Erythroblast (primary cell): ENCODE measurements around the gene FOXF1.

Source experiments
- DNase-seq, 2 experiments: peaks; one replicate each; lab custom pipeline; 2025; lab: John Stamatoyannopoulos, UW
- GATA1 ChIP-seq: IDR thresholded peaks from 2 replicates; pipeline ENCODE4 v1.6.1; 2011; ENCODE audit warnings: low read depth, mild to moderate bottlenecking, control low read depth, low read length, moderate library complexity
- POLR2A ChIP-seq: IDR thresholded peaks from 2 replicates; pipeline ENCODE4 v1.6.1; 2011; ENCODE audit warnings: mild to moderate bottlenecking, low read length

FOXF1 gene

DNA sequence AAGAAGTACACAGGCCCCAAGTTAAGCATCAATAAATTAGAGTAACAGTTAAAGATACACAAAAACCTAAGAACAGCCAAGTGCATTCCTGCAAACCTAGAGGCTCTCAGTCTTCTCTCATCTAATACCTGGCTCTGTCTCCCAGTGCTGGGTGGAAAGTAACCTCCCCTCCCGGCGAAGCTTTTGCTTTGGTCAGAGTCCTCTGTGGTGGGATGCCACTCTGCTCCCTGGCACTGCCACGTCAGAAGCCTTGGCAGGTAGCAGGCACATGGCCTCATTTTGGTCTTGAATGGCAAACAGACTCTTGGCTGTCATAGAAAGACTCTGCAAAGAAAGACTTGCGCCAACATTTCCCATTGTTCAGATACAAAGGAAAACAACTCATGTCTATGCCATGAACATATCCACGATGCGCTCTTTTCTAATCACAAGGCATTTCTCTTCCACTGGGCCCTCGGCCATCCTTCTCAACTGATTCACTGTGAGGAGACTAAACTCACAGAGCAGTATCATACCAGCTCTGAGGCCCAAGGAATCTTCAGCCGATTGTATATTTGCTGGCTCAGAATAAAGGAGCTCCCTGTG, 23.5 kb downstream of the FOXF1 start:
- TF ChIP-seq POLR2A (no peak), GATA1 (no peak)
- no peak for DNase-seq

DNA sequence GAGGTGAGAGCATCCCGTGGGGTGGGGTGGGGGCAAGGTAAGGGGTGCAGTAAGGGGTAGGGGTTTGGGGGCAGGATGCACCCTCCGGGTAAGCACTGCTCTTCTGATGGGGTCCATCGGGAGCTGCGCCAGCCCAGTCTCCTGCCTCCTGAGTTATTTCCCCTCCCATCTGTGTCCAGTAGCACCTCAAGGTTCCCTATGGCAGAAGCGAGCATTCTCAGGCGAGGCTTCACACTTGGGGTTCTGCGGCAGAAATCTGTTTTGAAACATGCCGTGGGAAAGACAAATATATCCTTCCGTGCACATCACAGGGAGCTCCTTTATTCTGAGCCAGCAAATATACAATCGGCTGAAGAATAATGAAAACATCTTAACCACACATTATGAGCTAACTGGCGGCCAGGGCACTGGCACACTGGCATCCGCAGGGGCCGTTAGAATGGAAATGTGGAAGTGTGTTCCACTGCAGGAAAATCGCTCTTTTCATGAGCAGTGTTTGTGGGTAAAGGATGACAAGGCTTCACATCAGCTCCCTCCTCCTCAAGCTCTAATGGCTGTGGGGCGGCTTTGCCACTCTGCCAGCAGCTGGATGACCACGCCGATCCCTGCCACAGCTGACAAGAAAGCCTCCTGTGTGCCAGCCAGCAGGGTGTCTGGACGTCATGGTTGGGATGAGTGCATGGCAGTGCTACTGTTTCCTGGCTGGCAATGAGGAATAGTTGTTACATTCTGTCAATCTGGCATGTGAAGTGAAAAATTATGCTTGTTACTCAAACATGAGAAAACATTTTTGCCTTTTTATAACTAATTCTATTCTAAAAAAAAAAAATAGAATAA, 24.7 kb downstream of the FOXF1 start:
- TF ChIP-seq GATA1 (no peak), POLR2A (no peak)
- no peak for DNase-seq

DNA sequence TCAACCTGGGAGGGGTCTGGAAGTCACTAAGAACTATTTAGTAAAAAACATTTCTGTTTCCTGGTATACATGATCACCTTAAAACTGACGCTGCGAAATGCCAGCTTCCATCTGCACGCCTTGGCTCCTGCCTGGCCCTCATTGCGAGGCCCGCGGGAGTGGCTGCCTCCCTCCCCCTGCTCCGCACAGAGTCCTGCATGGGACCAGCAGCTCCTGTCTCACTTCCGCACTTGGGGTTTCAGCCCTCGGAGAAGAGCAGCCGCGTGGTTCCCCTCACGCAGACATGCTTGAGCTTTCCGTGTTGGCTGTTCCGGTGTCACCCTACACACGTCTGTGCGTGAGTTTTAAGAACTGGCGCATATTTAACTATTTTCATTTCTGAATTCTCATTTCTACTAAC, 26.3 kb downstream of the FOXF1 start:
- no peak for DNase-seq
- no peak for TF ChIP-seq POLR2A
- no peak for TF ChIP-seq GATA1

GRCh38 chr16:86537486-86537885, 27.2 kb downstream of the FOXF1 start:
- no peak for TF ChIP-seq POLR2A
- TF ChIP-seq GATA1 = no peak
- DNase-seq = no peak

DNA sequence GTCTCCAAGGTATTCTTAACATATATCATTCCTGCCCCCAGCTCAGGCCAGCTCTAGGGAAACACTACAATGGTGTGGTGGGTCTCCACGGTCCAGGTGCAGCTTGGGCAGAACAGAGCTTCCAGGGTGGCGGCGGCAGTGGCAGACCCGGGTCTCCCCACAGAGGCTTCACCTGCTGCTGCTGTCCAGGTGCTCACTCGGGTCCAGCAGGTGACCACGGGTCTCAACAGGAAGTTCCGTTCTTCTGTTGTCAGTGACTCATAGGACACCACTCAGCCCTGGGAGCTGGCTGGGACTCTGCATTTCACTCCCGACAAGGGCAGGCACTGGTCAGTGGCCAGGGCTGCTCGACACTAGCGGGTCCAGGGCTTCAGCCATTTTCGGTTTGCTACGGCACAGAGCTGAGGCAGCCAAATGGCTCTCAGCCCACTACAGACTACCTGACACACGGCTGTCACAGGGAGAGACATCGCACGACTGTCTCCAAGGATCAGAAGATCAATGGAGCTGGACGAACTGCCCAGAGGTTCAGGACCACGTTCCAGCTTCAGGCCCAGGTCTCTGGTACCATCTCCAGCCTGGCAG, 28.0 kb downstream of the FOXF1 start:
- TF ChIP-seq POLR2A (no peak), GATA1 (no peak)
- no peak for DNase-seq

DNA sequence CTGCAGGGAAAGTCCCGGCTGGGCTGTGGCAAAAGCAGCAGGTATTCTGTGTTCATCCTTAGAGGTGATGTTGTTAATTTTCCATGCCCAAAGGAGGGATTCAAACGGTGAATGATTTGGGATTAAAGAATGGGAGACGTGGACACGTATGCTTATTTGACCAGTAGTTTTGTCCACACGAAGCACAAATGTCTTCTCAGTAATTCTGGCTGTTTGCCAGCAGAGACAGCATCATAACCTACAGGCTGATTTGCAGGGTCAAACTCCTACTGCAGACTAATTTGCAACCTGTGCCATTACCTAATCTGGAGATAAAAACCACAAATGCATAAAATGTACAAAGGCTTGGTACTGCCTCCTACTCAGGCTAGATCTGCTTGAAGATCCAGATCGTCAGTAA, 30.6 kb downstream of the FOXF1 start:
- TF ChIP-seq POLR2A (no peak), GATA1 (no peak)
- DNase-seq = no peak

DNA sequence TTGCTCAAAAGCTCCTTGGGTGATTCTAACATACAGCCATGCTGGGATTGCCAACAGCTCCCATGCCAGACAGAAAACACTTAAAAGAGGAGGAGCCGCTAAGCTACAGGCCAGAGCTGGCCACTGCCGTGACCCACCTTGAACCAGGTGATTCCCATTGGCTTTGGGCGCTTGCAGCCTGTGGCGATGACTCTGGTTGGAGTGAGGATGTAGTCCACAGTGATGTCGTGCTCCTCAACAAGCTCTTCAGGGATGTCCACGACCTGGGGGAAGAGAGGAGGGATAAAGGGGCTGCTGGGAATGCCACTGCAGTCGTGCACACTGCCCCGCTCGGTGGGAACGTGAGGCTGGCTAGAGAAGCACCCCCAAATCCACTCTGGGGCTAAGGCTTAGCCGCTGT, 31.2 kb downstream of the FOXF1 start:
- no peak for DNase-seq
- TF ChIP-seq GATA1 (no peak), POLR2A (no peak)

- no peak for TF ChIP-seq POLR2A
Measured at GRCh38 chr16:86542756-86543750, 32.7 kb downstream of the FOXF1 start.

DNA sequence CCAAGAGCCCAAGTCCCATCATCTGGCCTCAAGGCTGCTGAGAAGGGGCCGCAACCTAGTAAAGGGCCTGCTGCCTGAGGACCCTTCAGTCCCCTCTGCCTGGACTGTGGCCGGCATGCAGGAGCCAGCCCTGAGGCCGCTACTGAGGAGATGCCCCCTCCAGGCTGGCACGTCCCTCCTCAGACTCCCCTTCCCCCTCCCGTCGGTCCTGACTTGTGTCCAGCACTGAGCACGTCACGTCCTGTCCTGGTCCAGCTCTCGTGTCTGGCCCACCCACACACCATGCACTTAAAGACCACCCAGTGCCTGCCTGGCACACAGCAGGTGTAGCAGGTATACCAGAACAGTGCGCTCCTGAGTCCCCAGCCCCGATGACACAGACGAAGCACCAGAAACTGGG, 35.2 kb downstream of the FOXF1 start:
- no peak for DNase-seq
- no peak for TF ChIP-seq GATA1
- no peak for TF ChIP-seq POLR2A

More at GRCh38 chr16:86542756-86543750, 32.7 kb downstream of the FOXF1 start:
- no peak for DNase-seq

DNA sequence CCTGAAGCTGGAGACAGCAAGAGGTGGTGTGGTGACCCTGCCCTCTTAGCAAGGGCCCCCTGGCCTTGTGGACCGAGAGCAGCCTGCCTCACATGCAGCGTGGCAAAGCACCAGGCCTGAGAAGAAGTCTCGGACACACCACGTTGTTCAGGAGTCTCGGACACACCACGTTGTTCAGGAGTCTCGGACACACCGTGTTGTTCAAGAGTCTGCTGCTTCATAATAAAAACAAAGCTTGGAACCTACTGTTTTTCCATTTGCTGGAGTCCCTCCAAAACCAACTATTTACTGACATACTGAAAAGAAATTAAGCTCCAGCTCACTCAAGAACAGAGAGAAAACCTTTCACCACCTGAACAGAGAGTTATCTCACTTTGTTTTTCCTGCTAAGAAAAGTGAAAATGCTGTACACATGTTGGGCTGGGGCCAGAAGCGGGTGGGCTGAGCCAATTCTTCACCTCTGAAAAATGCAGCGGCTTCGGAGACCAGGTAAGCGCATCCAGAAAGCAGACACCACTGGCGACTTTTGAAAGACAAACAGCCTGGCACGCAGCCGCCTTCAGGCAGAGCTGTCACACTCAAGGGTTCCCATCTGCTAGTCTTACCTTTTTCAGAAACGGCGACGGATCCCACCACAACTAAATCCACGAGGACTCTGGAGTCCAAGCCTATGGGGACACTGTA, 35.8 kb downstream of the FOXF1 start:
- TF ChIP-seq POLR2A (no peak), GATA1 (no peak)
- no peak for DNase-seq

DNA sequence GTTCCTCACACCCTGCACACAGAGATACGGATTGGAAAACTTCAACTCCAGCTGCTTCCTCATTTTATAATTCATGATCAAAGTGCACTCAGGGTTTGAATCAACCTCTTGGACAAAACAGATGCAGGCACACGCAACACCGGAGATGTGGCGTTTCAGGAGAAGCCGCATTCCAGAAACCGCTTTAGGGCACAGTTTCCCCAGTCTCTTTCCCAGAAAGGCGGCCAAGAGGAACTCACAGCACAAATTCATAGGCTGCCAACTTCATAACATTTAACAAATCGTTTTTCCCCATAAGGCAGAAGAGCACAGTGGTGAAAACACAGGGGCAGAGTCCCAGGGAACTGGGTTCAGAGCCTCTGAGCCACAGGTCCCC, 36.3 kb downstream of the FOXF1 start:
- no peak for DNase-seq
- TF ChIP-seq GATA1 (no peak), POLR2A (no peak)

- DNase-seq = no peak
- TF ChIP-seq POLR2A (no peak), GATA1 (no peak)
Measured at GRCh38 chr16:86547286-86547685, 37.0 kb downstream of the FOXF1 start.
